GM12891 (cell line): ENCODE results near the gene OTULIN.

ENCODE experiments used
- PAX5 ChIP-seq: IDR thresholded peaks from 2 replicates; pipeline ENCODE4 v1.6.1; 2011; ENCODE audit warnings: low read length, moderate library complexity, mild to moderate bottlenecking; ENCODE audit not compliant: insufficient read depth, severe bottlenecking
- POLR2A ChIP-seq: IDR thresholded peaks from 2 replicates; pipeline ENCODE4 v1.6.1; 2011; ENCODE audit warnings: low read depth, low read length, control low read depth
- POLR2AphosphoS5 ChIP-seq: IDR thresholded peaks from 2 replicates; pipeline ENCODE4 v1.6.1; 2011; ENCODE audit warnings: low read depth, low read length, control low read depth
- SPI1 ChIP-seq: IDR thresholded peaks from 2 replicates; pipeline ENCODE4 v1.6.1; 2011; ENCODE audit warnings: low read depth, low read length, control low read depth
- TAF1 ChIP-seq: IDR thresholded peaks from 2 replicates; pipeline ENCODE4 v1.6.1; 2011; ENCODE audit warnings: low read depth, low read length, control low read depth

DNA sequence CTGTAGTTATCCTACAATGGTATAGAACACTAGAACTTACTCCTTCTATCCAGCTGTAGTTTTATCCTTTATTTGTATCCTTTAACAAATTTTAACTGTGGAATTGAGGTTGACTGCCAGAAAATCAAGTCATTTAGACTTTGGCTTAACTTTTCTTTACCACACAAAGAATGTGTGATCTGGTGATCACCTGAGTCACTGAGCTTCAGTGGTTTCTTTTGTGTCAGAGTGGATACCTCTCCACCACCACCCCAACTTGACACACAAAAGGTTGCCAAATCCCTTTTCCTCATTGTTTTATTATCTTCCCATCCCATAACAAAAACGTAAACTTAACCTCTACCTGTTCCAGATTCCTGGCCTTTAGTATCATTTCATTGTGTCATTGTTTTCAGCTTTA is 5.5 kb downstream of the OTULIN start:
- TF ChIP-seq TAF1 (no peak), POLR2A (no peak), PAX5 (no peak), POLR2AphosphoS5 (no peak), SPI1 (no peak)
